Fibroblast of skin of left quadriceps (primary cell): ENCODE data around the gene MRPS7.

Experiments
- DNase-seq, 2 experiments: peaks; one replicate each; pipeline ENCODE4 v3.0.0-alpha.2; 2013; ENCODE audit warnings: low read depth in 2 of 2

MRPS7 gene

DNA sequence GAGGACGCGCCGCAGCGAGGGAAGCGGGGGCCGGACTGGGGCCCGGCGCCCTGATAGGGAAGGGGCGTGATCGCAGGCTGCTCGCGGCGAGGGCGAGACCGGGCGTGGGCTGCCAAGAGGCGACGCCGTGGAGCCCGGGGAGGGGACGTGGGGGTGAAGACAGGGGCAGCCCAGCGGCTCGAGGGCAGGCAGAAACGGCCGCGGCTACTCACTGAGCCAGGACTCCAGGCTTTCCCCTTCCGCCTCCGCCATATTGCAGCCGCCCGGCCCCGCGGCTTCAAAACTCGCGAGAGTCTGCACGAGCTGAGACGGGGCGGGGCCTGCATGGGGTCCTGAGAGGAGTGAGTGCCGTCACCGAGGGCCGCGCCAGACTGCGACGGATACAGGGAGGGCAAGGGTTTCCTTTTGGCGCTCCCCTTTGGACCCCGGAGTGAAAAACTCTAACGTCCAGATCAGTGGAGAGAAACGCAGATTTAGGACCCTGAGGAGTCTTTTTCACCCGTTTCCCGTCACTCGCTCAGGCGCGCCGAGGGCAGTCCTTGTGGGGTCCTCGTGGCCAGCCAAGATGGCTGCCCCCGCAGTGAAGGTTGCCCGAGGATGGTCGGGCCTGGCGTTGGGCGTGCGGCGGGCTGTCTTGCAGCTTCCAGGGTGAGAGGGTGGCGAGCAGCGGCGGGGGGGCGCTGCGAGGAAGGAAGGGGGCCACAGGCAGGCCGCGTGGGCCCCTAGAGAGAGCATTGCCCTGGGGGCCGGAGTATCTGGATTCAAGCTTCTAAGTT lies at the start of gene MRPS7, which contains the start of gene GGA3:
TSS of gene MRPS7 (plus strand) at position 544 of the 776 bp plus-strand sequence. CDS start at position 566, 22 bp downstream.
TSS of gene GGA3 (minus strand) at position 271 of the 776 bp plus-strand sequence. CDS start at position 252, 19 bp downstream.
- DNase-seq = peak; percentile 88

DNA sequence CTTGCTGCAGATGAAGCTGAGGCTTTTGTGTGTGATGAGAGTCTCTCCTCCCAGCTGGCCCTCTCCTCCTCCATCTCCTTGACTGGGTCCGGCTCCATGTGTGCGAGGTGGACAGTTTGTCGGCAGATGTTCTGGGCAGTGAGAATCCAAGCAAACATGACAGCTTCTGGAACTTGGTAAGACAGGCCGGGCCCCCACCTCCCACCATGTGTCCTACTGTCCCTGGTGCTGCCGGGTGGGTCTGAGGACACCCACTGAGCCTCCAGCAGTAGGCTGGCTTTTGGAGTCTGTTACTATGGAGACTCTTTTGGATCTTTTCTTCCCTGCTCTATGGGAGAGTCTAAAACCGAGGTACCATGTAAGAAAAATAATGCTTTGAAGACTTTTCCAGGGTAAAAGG lies 43.5 kb upstream of the MRPS7 start:
- DNase-seq = no peak

- DNase-seq = no peak
These were observed 41.9 kb upstream of the MRPS7 start for GRCh38 chr17:75219815-75220214.

GRCh38 chr17:75225016-75225415 lies 36.7 kb upstream of the MRPS7 start:
- DNase-seq = no peak

- no peak for DNase-seq
These were observed 34.0 kb upstream of the MRPS7 start for GRCh38 chr17:75227729-75228128.

DNA sequence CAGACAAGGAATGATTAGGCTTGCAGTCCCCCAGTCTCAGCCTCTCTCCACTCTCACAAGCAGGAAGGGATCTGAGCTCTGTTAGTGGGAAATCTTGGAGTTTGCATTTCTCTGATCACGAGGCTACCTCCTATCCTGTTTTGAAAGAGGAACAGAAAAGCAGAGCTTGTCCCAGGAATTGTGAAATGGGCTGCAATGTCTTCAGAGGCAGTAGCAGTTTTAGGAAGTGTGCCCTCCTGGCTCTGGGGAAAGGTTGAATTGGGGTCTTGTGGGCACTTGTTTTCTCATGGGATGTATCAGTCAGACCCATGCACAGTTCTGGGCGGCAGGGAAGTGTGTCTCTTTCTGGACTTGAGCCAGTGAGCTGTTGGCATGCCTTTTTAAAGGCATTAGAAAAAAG lies 33.4 kb upstream of the MRPS7 start:
- DNase-seq = no peak

DNA sequence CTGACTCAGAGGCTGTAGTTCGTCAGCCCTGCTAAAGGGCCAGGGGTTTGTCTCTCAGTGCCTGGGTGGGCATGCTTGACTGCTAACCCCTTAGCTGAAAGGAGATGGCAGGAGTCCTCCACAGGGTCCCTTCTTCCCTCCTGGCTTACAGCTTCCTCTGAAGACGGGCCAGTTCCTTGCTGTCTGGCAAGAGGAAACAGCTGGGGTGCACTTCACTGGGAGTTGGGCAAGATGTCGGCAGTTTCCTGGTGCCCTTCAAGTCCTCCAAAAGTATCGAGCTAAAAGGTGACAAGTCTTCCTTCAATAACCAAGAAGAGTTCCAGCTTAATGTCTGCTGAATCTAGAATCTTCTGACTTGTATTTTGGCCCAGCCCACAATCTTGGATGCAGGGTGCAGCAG lies 32.8 kb upstream of the MRPS7 start:
- no peak for DNase-seq

- DNase-seq = no peak
These were observed 30.6 kb upstream of the MRPS7 start for GRCh38 chr17:75231071-75231470.

- DNase-seq = no peak
These were observed 29.8 kb upstream of the MRPS7 start for GRCh38 chr17:75231741-75232464.

DNA sequence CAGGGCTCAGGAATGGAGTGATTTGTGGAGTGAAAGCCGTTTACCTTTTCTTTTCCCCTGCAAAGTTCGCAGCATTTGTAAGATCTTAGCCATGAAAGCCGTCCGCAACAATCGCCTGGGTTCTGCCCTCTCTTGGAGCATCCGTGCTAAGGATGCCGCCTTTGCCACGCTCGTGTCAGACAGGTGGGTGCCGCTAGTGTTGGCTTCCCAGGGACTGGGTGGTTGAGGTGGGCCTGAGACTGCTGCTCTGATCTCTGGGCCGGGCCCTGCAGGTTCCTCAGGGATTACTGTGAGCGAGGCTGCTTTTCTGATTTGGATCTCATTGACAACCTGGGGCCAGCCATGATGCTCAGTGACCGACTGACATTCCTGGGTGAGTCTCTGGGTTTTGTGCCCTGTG lies 28.9 kb upstream of the MRPS7 start:
- no peak for DNase-seq

GRCh38 chr17:75237100-75238014 lies 24.3 kb upstream of the MRPS7 start:
- no peak for DNase-seq

GRCh38 chr17:75238020-75238580 lies 23.6 kb upstream of the MRPS7 start:
- no peak for DNase-seq

GRCh38 chr17:75238684-75239191 lies 22.9 kb upstream of the MRPS7 start:
- DNase-seq = peak in 1 of 2 experiments; percentile 17

GRCh38 chr17:75239214-75239613 lies 22.5 kb upstream of the MRPS7 start:
- DNase-seq = no peak

- DNase-seq = no peak
These were observed 21.8 kb upstream of the MRPS7 start for GRCh38 chr17:75239778-75240393.

GRCh38 chr17:75240394-75241142 lies 21.1 kb upstream of the MRPS7 start:
- DNase-seq = no peak

DNA sequence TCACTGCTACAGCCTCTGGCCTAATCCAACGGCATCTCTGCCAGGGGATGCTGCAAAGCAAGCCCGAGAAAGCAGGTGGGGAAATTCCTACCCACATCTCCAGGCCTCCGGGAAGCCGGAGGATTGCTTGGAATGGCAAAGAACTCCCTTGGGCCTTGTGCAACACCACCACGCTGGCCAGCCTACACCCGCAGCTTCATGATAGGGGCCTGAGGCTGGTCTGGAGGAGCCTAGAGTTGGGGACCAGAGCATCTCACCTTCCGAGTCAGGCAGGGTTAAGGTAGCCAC lies 20.6 kb upstream of the MRPS7 start:
- DNase-seq = no peak

- no peak for DNase-seq
These were observed 20.2 kb upstream of the MRPS7 start for GRCh38 chr17:75241502-75241901.

GRCh38 chr17:75241996-75242460 lies 19.7 kb upstream of the MRPS7 start:
- DNase-seq = no peak

GRCh38 chr17:75242461-75243042 lies 19.1 kb upstream of the MRPS7 start:
- no peak for DNase-seq
